IPS-18c (cell line): Measurements from ENCODE around the gene CARD6.

Experiments used
- H3K4me3 ChIP-seq: 2 replicates; pipeline ENCODE4 v1.7.0; 2013; ENCODE audit warnings: low read depth, mild to moderate bottlenecking, low read length, moderate library complexity; ENCODE audit not compliant: insufficient read depth
- H3K9me3 ChIP-seq: one replicate; pipeline ENCODE4 v1.6.1; 2013; ENCODE audit warnings: mild to moderate bottlenecking, low read length, moderate library complexity; ENCODE audit not compliant: control insufficient read depth, insufficient read depth

CARD6 gene

GRCh38 chr5:40906351-40906751 is 65.2 kb downstream of the CARD6 start:
- no peak overlapping the region for H3K4me3 ChIP-seq
- H3K9me3 ChIP-seq, result no peaks in the 10 kb centered on the region

GRCh38 chr5:40909264-40909663 is 68.1 kb downstream of the CARD6 start, which contains the start of gene C7:
Gene C7 (plus strand): TSS chr5:40909497. CDS start chr5:40909611, 114 bp downstream.
- no peak within 1 kb of the TSS for H3K4me3 ChIP-seq

GRCh38 chr5:40909723-40910122 is 68.6 kb downstream of the CARD6 start:
- no peak overlapping the region for H3K4me3 ChIP-seq

More at GRCh38 chr5:40909264-40909663, 68.1 kb downstream of the CARD6 start, which contains the start of gene C7:
- H3K9me3 ChIP-seq, result no peaks in the 10 kb centered on the region

More at GRCh38 chr5:40909723-40910122, 68.6 kb downstream of the CARD6 start:
- H3K9me3 ChIP-seq, result no peaks in the 10 kb centered on the region
